GM13976 (cell line): Measurements from ENCODE around the gene CERS2.
A peak's percentile ranks its signal among the peaks of the same experiment; 100 is the strongest.

Source experiments
- DNase-seq: peaks from one replicate; pipeline ENCODE4 v3.0.0; 2012; ENCODE audit warnings: low spot score
- CTCF ChIP-seq: IDR thresholded peaks from 2 replicates; pipeline ENCODE4 v1.5.1; 2012; ENCODE audit warnings: borderline replicate concordance, mild to moderate bottlenecking; ENCODE audit not compliant: insufficient read depth; ENCODE audit errors: extremely low read depth, missing control alignments, control extremely low read depth
- in situ Hi-C: fragments of 300-500 bp; cut with MboI; formaldehyde crosslinking; loops from one replicate; pipeline ENCODE4 v1.12.0; 2022; ENCODE audit warnings: low sequenced_read_pairs, mixed read lengths, inconsistent platforms; ENCODE audit not compliant: unreplicated experiment

The CERS2 gene

GRCh38 chr1:150987924-150988323 lies 13.3 kb upstream of the CERS2 start:
- TF ChIP-seq CTCF: no peak
- no peak for DNase-seq
- in situ Hi-C loops: no loop called here

GRCh38 chr1:150985179-150985825 lies 10.7 kb upstream of the CERS2 start:
- TF ChIP-seq CTCF: no peak
- in situ Hi-C loops: no loop called here
- DNase-seq: no peak

- TF ChIP-seq CTCF: no peak
- in situ Hi-C loops: no loop called here
- peak; percentile 57 for DNase-seq
These were observed 7.4 kb upstream of the CERS2 start, which contains the start of gene ANXA9 for GRCh38 chr1:150981805-150982712. Gene ANXA9, plus strand, starts transcription at chr1:150982292. Its CDS starts 814 bp downstream, at chr1:150983106.

GRCh38 chr1:150981177-150981804 lies 6.7 kb upstream of the CERS2 start:
- no peak for TF ChIP-seq CTCF
- in situ Hi-C loops: no loop called here
- DNase-seq: no peak

GRCh38 chr1:150979092-150980056 lies 4.7 kb upstream of the CERS2 start:
- peak; percentile 90 for DNase-seq
- in situ Hi-C loops: no loop called here
- TF ChIP-seq CTCF: peak; percentile 100
